ENCODE results near the gene RIBC2.

RIBC2 gene

DNA sequence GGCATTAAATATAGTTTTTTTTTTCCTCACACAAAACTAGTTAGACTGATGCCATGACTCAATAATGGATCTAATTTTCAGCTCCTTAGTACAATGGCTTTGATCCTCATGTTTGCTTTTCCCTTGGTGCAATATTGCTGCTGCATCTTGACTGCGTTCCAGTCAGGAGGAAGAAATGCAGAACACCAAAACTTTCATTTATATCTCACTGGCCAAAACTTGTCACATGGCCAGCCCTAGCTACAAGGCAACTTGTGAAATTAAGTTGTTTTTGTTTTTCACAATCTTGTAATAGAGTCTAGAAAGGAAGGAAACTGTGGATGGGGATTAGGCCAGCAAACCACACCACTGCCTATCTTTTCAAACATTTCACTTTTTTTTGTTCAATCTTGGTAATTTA, 36.8 kb upstream of the RIBC2 start:
- no peak overlapping the region for H4K8ac ChIP-seq (ENCODE audit: low read depth, low read length)
- no peak overlapping the region for H3K4ac ChIP-seq (ENCODE audit: low read depth, low read length)
- no CpG with 5 or more reads among the region's 1 CpG for WGBS (ENCODE audit: extremely low coverage, insufficient coverage, insufficient read length)
- H2BK12ac ChIP-seq (ENCODE audit: low read length), result no peak overlapping the region
- H4K91ac ChIP-seq (ENCODE audit: low read depth, low read length), result no peak overlapping the region
- H3K23ac ChIP-seq (ENCODE audit: low read length), result no peak overlapping the region
- no peaks in the 10 kb centered on the region for H3K9me3 ChIP-seq (ENCODE audit: insufficient read depth, low read depth, low read length)
- no peak overlapping the region for H4K12ac ChIP-seq (ENCODE audit: low read depth, low read length)
- H3K4me2 ChIP-seq (ENCODE audit: low read length), result no peak overlapping the region
- H3K4me3 ChIP-seq (ENCODE audit: low read depth, low read length), result no peak overlapping the region
- no peaks in the 10 kb centered on the region for H3K79me2 ChIP-seq (ENCODE audit: control insufficient read depth, insufficient read depth, low read length, poor library complexity)
- H2BK5ac ChIP-seq (ENCODE audit: low read depth, low read length, poor library complexity), result no peak overlapping the region
- H3K27me3 ChIP-seq (ENCODE audit: insufficient read depth, low read length), result no peaks in the 10 kb centered on the region
- DNase-seq, result peak in 1 of 2 donors; percentile 11
- H3K14ac ChIP-seq (ENCODE audit: low read length), result no peak overlapping the region
- no peak overlapping the region for H3K27ac ChIP-seq (ENCODE audit: low read depth, low read length)
- H3K36me3 ChIP-seq (ENCODE audit: control insufficient read depth in 1 of 2, insufficient read depth in 2 of 2, low read length in 2 of 2), result no peaks in the 10 kb centered on the region
- H3K4me1 ChIP-seq (ENCODE audit: control insufficient read depth in 1 of 2, insufficient read depth in 2 of 2, low read length in 2 of 2), result no peaks in the 10 kb centered on the region
- H2BK120ac ChIP-seq (ENCODE audit: insufficient read depth, low read length, poor library complexity), result no peak overlapping the region
- no peak overlapping the region for H2AFZ ChIP-seq (ENCODE audit: insufficient read depth, low read length, poor library complexity)
- no peak overlapping the region for H3K18ac ChIP-seq (ENCODE audit: low read length)
- no peak overlapping the region for H3K9ac ChIP-seq (ENCODE audit: low read length)
- no peaks in the 10 kb centered on the region for H3K79me1 ChIP-seq (ENCODE audit: low read length)
- no peak overlapping the region for H2AK5ac ChIP-seq (ENCODE audit: low read length)

DNA sequence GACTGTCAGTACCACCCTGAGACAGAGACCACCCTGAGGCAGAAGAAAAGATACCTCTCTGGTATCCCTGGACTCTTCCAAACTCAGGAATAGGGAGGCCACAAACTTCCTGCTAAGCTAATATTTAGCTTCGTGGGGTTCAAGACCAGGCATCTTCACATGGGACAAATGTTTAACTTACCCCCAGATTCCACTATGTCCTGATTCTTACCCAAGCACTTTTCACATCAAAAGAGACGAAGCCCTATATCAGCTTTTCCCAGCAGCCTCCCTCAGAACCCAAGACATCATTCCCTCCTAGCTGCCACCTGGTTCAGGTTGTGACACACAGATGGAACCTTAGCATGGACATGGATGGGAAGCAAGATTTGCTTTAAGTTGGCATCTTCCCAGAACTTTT, 32.1 kb upstream of the RIBC2 start:
- H4K8ac ChIP-seq (ENCODE audit: low read depth, low read length), result no peak overlapping the region
- no CpG with 5 or more reads among the region's 2 CpGs for WGBS (ENCODE audit: extremely low coverage, insufficient coverage, insufficient read length)
- no peak overlapping the region for H2BK12ac ChIP-seq (ENCODE audit: low read length)
- DNase-seq, result no peak
- H3K9ac ChIP-seq (ENCODE audit: low read length), result no peak overlapping the region
- no peaks in the 10 kb centered on the region for H3K79me1 ChIP-seq (ENCODE audit: low read length)
- no peak overlapping the region for H3K4ac ChIP-seq (ENCODE audit: low read depth, low read length)
- no peaks in the 10 kb centered on the region for H3K36me3 ChIP-seq (ENCODE audit: control insufficient read depth in 1 of 2, insufficient read depth in 2 of 2, low read length in 2 of 2)
- H3K4me3 ChIP-seq (ENCODE audit: low read depth, low read length), result no peak overlapping the region
- H2AK5ac ChIP-seq (ENCODE audit: low read length), result no peak overlapping the region
- no peak overlapping the region for H4K91ac ChIP-seq (ENCODE audit: low read depth, low read length)
- H3K14ac ChIP-seq (ENCODE audit: low read length), result no peak overlapping the region
- H3K27ac ChIP-seq (ENCODE audit: low read depth, low read length), result no peak overlapping the region
- no peak overlapping the region for H3K23ac ChIP-seq (ENCODE audit: low read length)
- H3K18ac ChIP-seq (ENCODE audit: low read length), result no peak overlapping the region
- H2BK5ac ChIP-seq (ENCODE audit: low read depth, low read length, poor library complexity), result no peak overlapping the region
- H3K4me2 ChIP-seq (ENCODE audit: low read length), result no peak overlapping the region
- no peaks in the 10 kb centered on the region for H3K9me3 ChIP-seq (ENCODE audit: insufficient read depth, low read depth, low read length)
- no peak overlapping the region for H2AFZ ChIP-seq (ENCODE audit: insufficient read depth, low read length, poor library complexity)
- no peaks in the 10 kb centered on the region for H3K27me3 ChIP-seq (ENCODE audit: insufficient read depth, low read length)
- no peaks in the 10 kb centered on the region for H3K4me1 ChIP-seq (ENCODE audit: control insufficient read depth in 1 of 2, insufficient read depth in 2 of 2, low read length in 2 of 2)
- H3K79me2 ChIP-seq (ENCODE audit: control insufficient read depth, insufficient read depth, low read length, poor library complexity), result no peaks in the 10 kb centered on the region
- no peak overlapping the region for H4K12ac ChIP-seq (ENCODE audit: low read depth, low read length)
- H2BK120ac ChIP-seq (ENCODE audit: insufficient read depth, low read length, poor library complexity), result no peak overlapping the region

DNA sequence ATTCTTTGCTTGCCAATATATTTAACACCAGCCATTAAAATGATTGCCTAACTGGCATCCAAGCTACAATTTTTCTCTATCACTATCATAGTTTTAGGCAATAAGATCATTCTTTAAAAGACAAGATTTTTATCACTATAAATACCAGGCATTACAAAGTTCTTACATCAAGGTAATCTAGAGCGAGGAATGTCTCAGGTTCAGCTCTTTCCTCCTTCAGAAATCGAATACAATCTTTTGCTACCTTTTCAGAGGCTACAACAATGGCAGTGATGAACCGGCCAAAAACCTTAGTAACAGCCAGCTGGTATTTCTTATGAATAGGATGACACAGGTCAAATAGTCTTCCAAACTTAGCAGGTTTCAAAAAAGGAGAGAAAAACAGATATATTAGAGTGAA, 23.9 kb upstream of the RIBC2 start:
- Histone ChIP-seq H3K4me1 (ENCODE audit: control insufficient read depth in 1 of 2, insufficient read depth in 2 of 2, low read length in 2 of 2) (peaks cover 0 to 2% of the 10 kb centered on the region in 2 experiments), H3K27me3 (ENCODE audit: insufficient read depth, low read length) (no peaks in the 10 kb centered on the region), H3K36me3 (ENCODE audit: control insufficient read depth in 1 of 2, insufficient read depth in 2 of 2, low read length in 2 of 2) (no peaks in the 10 kb centered on the region), H3K4me3 (ENCODE audit: low read depth, low read length) (no peak overlapping the region), H3K27ac (ENCODE audit: low read depth, low read length) (no peak overlapping the region), H4K8ac (ENCODE audit: low read depth, low read length) (no peak overlapping the region), H3K14ac (ENCODE audit: low read length) (no peak overlapping the region), H2BK5ac (ENCODE audit: low read depth, low read length, poor library complexity) (no peak overlapping the region), H3K4ac (ENCODE audit: low read depth, low read length) (no peak overlapping the region), H2AFZ (ENCODE audit: insufficient read depth, low read length, poor library complexity) (no peak overlapping the region), H4K12ac (ENCODE audit: low read depth, low read length) (no peak overlapping the region), H2AK5ac (ENCODE audit: low read length) (no peak overlapping the region), H4K91ac (ENCODE audit: low read depth, low read length) (no peak overlapping the region), H2BK12ac (ENCODE audit: low read length) (no peak overlapping the region), H3K9ac (ENCODE audit: low read length) (no peak overlapping the region), H2BK120ac (ENCODE audit: insufficient read depth, low read length, poor library complexity) (no peak overlapping the region), H3K79me2 (ENCODE audit: control insufficient read depth, insufficient read depth, low read length, poor library complexity) (no peaks in the 10 kb centered on the region), H3K9me3 (ENCODE audit: insufficient read depth, low read depth, low read length) (no peaks in the 10 kb centered on the region), H3K23ac (ENCODE audit: low read length) (no peak overlapping the region), H3K79me1 (ENCODE audit: low read length) (no peaks in the 10 kb centered on the region), H3K18ac (ENCODE audit: low read length) (no peak overlapping the region), H3K4me2 (ENCODE audit: low read length) (no peak overlapping the region)
- no CpG with 5 or more reads among the region's 3 CpGs for WGBS (ENCODE audit: extremely low coverage, insufficient coverage, insufficient read length)
- DNase-seq, result peak; percentile 53 to 92

DNA sequence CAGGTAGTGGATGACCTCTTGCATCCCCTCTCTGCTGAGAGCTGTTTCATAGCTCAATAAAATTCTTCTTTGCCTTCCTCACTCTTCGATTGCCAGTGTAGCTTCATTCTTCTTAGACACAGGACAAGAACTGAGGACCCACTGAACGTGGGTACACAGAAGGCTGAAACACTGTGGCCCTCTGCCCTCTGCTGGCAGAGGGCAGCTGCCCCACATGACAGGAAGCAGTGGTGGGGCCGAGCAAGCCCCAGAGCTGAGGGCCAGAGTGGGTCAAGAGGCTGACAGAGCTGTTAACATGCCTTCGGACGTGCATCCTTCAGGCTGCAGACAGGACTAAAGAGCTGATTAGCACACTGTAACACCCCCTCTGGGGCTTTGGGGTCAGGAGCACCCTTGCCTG, 15.7 kb upstream of the RIBC2 start:
- H3K23ac ChIP-seq (ENCODE audit: low read length), result no peak overlapping the region
- no peak overlapping the region for H4K8ac ChIP-seq (ENCODE audit: low read depth, low read length)
- peaks cover 0 to 10% of the 10 kb centered on the region in 2 experiments for H3K4me1 ChIP-seq (ENCODE audit: control insufficient read depth in 1 of 2, insufficient read depth in 2 of 2, low read length in 2 of 2)
- peaks cover 2% of the 10 kb centered on the region for H3K9me3 ChIP-seq (ENCODE audit: insufficient read depth, low read depth, low read length)
- no peak overlapping the region for H2AK5ac ChIP-seq (ENCODE audit: low read length)
- no CpG with 5 or more reads among the region's 5 CpGs for WGBS (ENCODE audit: extremely low coverage, insufficient coverage, insufficient read length)
- H2BK12ac ChIP-seq (ENCODE audit: low read length), result peak overlapping the region; percentile 16
- H2BK120ac ChIP-seq (ENCODE audit: insufficient read depth, low read length, poor library complexity), result peak overlapping the region; percentile 11
- H3K4me2 ChIP-seq (ENCODE audit: low read length), result no peak overlapping the region
- no peak overlapping the region for H3K4ac ChIP-seq (ENCODE audit: low read depth, low read length)
- H3K79me1 ChIP-seq (ENCODE audit: low read length), result no peaks in the 10 kb centered on the region
- no peak for DNase-seq
- H3K14ac ChIP-seq (ENCODE audit: low read length), result no peak overlapping the region
- no peak overlapping the region for H2AFZ ChIP-seq (ENCODE audit: insufficient read depth, low read length, poor library complexity)
- no peaks in the 10 kb centered on the region for H3K27me3 ChIP-seq (ENCODE audit: insufficient read depth, low read length)
- H3K36me3 ChIP-seq (ENCODE audit: control insufficient read depth in 1 of 2, insufficient read depth in 2 of 2, low read length in 2 of 2), result no peaks in the 10 kb centered on the region
- H2BK5ac ChIP-seq (ENCODE audit: low read depth, low read length, poor library complexity), result no peak overlapping the region
- H3K79me2 ChIP-seq (ENCODE audit: control insufficient read depth, insufficient read depth, low read length, poor library complexity), result no peaks in the 10 kb centered on the region
- H4K12ac ChIP-seq (ENCODE audit: low read depth, low read length), result no peak overlapping the region
- no peak overlapping the region for H3K9ac ChIP-seq (ENCODE audit: low read length)
- peak overlapping the region; percentile 10 for H4K91ac ChIP-seq (ENCODE audit: low read depth, low read length)
- H3K4me3 ChIP-seq (ENCODE audit: low read depth, low read length), result no peak overlapping the region
- no peak overlapping the region for H3K27ac ChIP-seq (ENCODE audit: low read depth, low read length)
- H3K18ac ChIP-seq (ENCODE audit: low read length), result no peak overlapping the region
